HG03045 (cell line): ENCODE measurements around the gene RAF1.
A peak's percentile ranks its signal among the peaks of the same experiment; 100 is the strongest.
"Not testable (repeated sequence)": the region's sequence is repeated elsewhere in the genome, so short reads cannot be mapped to it uniquely, and the experiment has no call there.

Experiments
- ATAC-seq: cut with Tn5 transposase; IDR thresholded peaks from one replicate; pipeline ENCODE4 v1.9.1; 2021; ENCODE audit warnings: mild to moderate bottlenecking, moderate library complexity; ENCODE audit not compliant: unreplicated experiment

The RAF1 gene

DNA sequence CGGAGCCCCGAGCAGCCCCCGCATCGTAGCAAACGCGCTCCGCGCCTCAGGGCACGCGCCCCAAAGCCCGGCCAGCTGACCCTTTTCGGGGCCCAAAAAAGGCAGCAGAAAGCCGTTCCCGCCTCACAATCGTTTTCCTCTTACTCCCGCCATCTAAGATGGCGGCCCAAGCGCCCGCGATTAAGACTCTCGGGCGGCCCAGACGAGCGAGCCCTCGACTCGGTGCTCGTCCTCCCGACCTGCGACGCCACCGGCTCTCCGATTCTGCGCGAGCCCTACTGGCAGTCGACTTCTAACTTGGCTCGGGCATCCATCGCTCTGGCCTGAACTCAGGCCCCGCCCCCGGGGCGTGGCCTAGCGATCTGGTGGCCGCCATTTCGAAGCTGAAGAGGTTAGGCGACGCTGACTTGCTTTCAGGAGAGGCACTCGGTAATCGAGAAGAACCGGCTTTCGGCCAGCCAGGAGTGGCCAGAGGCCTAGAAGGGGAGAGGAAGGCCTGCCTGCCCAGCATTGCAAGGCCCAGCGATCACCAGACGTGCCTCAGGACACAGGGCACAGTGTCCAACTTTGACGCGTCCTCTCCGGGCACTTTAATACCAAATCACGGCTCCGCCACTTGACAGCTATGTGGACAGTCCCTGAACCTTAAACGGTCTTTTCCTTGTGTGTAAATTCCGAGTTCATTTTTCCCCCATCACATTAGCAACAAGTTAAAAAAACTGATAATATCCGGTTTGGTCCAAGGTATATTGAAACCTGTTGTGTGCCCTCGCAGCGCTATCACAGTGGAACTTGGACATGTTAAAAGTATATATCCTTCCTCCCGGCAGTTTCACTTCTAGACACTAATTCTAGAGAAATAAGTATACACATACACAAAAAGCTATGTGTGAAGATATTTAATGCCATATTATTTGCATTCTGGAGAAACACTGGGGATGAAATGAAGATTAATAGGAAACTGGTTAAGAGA lies at the start of gene RAF1:
TSS of gene RAF1 (minus strand) at position 182 of the 973 bp plus-strand sequence. CDS start 45,396 bp downstream, outside the sequence.
- ATAC-seq: peak; percentile 94

DNA sequence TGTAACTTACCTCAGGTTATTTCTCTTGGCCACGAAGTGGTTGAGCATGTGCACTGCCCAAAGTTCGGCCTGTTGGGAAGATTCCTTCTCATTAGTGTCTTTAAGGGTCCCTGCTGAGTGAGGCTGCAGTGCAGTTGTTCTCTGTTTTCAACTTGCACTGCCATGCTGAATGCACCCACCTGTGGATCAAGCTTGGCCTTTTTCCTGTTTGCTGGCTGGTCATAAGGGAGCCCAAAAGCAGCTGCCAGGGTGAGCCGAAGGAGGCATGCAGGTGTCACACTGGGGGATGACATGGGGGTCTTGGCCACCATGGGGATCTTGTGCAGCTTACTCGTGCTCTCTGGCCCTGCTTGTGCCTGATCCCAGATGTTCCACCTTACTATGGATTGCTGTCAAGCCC lies 46.1 kb upstream of the RAF1 start:
- no peak for ATAC-seq

DNA sequence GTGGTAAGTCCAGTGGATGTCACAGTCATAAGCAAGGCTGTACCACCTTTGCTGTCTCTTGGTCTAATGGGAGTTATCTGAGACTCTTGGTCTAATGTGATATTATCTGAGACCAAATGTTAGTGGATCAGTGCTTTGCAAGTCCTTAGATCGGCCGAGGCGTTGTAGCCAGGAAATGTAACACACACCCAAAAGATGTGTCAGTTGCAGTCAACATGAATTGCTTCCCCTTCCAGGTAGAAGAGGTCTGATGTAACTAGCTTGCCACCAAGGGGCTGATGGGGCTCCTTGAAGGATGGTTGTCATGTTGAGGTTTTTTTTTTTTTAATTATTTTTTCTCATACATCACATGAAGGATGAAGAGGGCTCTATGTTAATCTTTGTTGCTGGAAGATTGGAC lies 45.4 kb upstream of the RAF1 start:
- ATAC-seq: no peak

DNA sequence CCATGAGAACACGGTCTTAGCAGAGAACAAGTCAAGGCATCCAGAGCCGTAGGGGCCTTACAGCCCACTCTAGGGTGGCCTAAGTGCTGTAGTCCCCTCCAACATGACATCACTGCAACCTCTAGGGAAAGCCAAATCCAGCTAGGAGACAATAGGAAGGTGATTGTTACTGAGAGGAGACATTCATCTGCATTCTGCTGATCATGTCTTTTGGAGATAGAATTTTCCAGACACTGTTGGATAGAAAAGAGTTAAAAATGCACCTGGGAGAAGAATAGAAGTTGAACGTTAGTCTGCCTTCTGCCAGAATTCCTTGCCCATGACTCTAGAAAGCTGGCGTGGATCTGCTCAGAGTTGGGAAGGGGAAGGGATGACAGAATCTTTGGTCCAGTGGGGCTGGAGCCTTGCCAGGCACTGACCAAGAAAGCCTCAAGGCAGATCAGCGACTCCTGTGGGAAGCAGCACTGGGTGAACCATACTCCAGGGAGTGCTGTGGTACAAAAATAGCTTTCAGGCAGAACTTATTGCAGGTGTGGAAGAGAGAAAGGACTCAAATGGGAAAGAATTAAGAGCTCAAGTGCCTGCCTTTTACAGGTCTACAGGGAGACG lies 44.8 kb upstream of the RAF1 start:
- no peak for ATAC-seq

DNA sequence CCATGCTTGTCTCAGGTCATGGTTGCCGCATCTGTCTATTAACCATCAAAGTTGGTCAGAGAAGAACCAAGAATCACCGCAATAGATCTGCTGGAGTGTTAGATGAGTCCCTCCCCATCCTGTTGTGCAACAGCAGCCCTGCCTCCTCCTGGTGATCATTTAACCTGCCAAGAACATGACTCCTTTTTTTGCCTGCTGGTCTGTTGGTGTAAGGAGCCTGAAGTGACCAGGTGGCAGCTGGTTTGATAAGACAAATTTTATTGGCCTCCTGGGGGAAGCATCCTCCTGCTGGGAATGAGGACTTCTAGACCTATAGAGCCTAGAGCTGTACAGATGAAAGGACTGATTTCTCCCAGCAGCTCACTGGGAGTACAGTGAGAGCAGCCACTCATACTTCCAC lies 43.5 kb upstream of the RAF1 start:
- no peak for ATAC-seq

DNA sequence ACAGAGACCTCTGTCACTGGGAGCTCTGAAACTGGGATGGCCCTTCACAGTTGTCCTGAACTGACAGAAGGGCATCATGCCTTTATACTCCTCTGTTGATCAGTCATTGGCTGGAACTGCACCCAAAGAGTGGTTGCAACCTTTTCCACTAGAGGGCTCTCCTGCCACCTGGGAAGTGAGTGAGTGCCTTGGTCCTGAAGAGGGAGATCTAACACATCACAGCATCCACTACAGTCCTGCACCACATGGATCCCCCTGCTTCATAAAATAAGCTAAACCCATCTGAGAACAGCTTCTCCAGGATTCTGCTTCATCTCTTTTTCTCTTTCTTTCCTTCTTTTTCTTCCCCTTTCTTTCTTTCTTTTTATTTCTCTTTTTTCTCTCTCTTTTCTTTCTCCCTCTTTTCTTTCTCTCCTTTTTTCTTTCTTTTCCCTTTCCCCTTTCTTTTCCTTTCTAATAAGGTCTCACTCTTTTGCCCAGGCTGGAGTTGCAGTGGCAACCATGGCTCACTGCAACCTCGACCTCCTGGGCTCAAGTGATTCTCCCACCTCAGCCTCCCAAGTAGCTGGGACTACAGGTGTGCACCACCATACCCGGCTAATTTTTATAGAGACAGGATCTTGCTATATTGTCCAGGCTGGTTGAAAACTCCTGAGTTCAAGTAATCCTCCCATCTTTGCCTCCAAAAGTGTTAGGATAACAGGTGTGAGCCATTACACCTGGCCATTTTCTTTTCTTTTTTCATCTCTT lies 42.8 kb upstream of the RAF1 start:
- ATAC-seq: no peak

DNA sequence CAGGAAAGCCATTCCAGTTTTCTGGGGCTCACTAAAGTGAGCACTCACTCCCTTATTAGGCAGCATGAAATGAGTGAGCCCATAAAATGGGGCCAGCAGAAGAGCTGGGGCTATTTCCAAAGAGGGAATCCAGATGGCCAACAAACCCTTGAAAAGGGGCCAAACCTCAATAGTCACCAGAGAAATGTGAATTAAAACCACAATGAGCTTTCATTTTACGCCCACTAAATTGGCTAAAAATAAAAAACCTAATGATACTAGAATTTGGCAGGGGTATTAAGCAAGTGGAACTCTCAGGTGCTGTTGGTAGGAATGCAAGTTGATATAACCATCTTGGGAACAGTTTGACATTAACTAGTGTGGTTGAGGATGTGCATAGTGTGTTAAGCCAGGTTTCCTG lies 42.1 kb upstream of the RAF1 start:
- no peak for ATAC-seq

DNA sequence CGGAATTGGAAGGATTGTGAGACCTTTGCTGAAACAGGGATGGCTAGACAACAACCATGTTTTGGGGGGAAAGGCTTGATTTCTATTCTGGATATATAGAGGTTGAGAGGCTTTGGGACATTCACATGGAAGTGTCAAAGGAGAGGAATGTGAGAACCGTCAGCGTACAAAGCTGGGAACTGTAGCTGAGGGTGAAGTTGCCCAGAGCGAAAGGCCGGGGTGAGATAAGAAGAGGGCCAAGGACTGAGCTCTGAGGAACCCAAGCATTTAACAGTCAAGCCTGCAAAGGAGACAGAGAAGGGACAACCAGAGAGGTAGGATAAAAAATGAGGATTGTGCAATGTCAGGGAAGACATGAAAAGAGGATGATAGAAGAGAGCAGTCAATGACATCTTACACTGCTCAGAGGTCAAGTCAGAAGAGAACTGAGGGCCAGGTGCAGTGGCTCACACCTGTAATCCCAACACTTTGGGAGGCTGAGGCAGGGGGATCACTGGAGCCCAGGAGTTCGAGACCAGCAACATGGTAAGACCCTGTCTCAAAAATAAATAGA lies 41.5 kb upstream of the RAF1 start:
- no peak for ATAC-seq

DNA sequence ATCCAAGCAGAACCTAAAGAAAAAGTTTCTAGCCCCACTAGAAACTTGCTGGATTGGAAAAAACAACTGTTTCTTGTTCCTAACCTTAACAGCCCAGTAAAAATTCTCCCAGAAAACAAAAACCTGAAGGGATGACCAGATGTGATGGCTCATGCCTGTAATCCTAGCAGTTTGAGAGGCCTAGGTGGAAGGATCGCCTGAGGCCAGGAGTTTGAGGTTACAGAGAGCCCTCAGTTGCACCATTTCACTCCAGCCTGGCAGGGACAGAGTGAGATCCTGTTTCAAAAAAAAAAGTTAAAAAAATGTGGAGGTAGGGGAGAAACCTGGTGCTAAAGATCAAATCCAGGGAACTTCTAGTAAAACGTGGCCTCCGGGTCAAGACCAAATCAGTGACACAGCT lies 38.6 kb upstream of the RAF1 start:
- no peak for ATAC-seq

DNA sequence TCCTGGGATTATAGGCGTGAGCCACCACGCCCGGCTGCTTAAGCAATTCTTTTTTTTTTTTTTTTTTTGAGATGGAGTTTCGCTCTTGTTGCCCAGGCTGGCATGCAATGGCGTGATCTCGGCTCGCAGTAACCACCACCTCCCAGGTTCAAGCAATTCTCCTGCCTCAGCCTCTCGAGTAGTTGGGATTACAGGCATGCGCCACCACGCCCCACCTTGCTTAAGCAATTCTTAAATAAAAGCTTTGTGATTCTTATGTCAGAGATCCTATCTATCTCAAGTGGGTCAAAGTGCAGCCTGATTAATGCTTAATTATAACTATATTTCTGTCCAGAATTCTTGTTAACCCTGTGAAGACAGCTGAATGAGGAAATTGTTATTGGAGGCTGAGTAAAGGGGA lies 37.7 kb upstream of the RAF1 start:
- not testable (repeated sequence) for ATAC-seq

DNA sequence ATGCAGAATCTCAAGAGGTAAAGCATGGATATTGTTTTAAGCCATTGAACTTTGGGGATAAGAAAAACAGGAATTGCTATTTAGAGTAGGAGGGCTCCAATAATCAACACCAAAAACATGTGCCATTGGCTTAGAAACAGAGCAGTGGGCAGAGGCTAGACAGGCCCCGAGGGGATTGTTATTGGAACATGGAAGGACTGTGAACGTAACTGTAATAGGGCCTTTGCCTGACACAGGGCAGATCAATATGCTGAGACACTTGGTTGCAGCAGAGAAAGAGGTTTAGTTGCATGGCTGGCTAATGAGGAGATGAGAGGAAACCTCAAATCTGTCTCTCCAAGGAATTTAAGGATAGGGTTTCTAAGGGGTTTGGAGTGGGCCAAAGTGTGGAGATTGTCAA lies 36.9 kb upstream of the RAF1 start:
- no peak for ATAC-seq

DNA sequence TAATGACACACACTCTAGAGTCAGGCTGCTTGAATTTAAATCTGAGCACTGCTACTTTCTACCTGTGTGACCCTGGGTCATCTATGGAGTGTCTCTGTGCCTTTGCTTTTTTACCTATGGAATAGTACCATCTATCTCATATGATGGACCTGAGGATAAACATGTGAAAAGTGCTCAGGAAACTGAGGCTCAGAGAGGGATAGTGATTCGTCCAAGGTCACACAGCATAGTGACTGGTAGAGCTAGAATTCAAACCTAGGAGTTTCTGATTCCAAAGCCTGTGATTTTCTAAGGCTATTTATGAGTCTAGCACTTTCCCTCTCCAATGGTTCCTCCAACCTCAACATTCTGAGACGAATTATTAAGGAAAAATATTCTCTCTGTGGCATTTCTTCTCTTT lies 32.0 kb upstream of the RAF1 start:
- ATAC-seq: no peak

DNA sequence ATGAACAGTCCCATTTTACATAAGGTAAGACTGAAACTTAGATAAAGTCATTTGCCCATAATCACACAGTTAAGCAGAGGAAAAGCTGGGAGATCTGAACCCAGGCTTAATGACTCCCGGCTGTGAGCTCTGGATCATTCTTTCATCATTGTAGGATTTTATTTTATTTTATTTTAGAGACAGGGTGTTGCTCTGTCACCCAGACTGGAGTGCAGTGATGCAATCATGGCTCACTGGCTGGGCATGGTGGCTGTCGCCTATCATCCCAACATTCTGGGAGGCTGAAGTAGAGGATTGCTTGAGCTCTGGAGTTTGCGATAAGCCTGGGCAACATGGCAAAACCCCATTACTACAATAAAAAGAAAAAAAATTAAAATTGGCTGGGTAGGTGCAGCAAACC lies 31.2 kb upstream of the RAF1 start:
- no peak for ATAC-seq

DNA sequence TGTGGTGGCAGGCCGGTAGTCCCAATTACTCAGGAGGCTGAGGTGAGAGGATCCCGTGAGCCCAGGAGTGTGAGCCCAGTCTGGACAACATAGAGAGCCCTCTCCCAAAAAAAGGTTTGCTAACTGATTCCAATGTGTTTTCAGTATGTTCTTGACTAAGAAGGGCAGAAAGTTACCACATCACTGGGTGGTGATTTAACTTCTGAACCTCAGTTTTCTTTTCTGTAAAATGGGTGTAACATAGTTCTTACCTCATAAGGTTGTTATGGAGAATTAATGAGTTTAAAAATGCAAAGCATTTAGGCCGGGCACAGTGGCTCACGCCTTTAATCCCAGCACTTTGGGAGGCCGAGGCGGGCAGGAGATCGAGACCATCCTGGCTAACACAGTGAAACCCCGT lies 28.5 kb upstream of the RAF1 start:
- no peak for ATAC-seq

DNA sequence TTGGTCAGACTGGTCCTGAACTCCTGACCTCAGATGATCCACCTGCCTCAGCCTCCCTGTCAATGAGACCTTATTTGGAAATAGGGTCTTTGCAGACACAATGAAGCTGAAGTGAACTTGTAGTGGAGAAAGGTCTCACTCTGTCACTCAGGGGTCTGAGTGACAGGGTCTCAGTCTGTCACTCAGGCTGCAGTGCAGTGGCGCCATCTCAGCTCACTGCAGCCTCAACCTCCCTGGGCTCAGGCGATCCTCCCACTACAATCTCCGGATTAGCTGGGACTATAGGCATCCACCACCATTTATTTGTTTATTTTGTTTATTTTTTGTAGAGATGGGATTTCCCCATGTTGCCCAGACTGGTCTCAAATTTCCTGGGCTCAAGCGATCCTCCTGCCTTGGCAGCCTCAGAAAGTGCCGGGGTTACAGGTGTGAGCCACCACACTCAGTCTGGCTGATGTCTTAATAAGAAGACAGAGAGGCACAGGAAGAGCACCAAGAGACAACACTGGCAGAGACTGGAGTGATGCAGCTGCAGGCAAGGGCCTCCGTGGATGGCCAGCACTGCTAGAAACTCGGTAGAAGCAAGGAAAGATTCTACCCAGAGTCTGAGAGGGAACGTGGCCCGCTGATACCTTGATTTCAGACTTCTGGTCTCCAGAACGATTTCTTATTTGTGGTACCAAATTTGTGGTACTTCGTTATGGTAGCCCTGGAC lies 26.2 kb upstream of the RAF1 start:
- no peak for ATAC-seq

DNA sequence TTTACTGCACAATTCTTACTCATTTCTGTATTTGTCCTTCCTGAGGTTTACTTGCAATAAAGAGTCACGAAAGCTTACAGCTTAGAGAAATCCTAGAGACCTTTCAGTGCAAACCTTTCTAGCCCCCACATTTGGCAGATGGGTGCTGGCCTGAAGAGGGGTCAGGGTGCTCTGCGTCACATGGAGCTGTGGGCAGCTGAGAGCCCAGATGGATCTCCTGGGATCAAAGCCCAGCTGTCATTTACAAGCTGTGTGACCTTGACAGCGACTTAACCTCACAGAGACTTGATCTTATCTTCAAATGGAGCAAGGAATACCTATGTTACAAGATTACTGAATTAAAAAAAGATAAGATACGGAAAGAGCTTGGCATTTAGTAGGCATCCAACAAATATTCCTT lies 24.0 kb upstream of the RAF1 start:
- no peak for ATAC-seq

DNA sequence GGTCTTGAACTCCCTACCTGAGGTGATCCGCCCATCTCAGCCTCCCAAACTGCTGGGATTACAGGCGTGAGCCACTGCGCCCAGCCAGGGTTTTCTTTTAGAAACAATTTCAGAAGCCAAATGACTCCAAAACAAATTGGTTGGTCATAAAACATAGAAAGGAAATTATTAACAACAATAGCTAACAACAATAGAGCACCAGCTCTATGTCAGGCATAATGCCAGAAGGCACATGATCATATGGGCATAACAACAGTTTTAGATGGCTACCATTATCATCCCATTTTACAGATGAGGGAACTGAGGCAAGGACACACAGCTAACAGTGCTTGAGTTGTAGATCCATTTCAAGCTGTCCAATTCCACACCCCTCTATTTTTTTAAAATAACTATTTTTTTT lies 22.2 kb upstream of the RAF1 start:
- no peak for ATAC-seq

DNA sequence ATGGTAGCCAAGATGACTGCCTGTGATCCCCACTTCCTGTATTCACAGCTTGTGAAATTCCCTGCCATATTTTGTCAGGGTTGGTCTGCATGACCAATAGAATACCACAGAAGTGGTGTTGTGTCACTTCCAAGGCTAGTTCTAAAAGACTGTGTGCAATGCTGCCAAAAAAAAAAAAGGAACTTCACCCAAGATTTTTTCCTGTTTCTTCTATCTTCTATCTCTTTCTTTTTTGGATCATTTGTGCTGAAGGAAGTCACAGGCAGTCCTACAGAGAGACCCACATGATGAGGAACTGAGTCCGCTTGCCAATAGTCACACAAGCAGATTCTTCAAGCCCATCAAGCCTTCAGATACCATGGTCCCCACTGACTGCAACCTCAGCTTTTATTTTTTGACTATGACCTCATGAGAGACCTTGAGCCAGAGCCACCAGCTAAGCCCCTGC lies 18.1 kb upstream of the RAF1 start:
- ATAC-seq: no peak

DNA sequence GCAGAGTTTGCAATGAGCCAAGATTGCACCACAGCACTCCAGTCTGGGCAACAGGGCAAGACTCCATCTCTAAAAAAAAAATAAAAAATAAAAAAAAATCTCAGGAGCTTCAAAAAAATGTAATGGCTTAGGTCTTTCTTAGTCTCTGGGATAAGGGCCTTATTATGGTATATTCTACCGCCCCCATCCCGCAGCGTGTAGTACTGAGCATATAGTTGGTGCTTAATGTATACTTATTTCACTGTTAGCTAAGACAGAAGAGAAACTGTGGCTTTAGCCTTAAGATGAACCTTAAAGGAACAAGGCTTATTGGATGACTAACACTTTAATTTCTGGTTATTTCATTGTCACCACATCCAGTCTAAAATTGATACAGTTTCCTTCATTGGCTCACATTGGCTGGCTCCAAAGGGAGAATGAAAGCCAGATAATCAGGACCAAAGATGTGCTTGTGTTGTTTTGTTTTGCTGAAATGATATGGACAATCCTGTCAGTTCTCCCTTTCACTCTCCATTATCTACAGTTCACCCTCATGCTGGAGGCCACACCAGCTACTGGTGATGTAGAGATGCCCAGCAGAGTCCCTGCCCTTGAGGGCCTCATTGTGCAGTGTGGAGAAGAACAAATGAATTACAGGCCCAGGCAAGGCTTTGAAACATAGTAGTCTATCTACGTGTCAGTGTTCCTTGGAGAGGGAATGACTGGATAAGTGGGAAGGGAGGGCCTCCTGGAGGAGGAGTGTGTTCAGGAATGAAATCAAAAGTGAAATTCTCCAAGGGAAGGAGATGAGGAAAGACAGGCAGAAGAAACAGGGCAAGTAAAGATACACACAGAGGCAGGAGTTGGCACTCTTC lies 17.4 kb upstream of the RAF1 start:
- no peak for ATAC-seq

DNA sequence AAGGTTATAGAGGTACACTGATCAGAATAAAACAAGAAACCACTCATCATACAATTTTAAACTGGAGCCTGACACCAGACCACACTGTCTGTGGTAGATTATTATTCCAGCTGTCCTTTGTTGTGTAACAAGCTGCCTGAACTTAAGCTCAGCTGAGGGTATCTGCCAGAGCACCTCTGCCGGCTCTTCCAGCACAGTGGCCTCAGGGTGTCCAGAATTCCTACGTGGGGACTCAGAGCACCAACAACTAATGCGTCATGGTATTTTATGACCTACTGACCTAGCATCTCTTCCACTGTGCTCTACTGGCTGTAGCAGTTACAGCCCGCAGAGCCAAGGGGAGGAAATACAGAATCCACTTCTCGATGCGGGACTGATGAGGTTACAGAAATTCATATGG lies 15.6 kb upstream of the RAF1 start:
- ATAC-seq: no peak
